ENCODE results near the gene TNRC6B.

Gene TNRC6B

GRCh38 chr22:40271440-40271839 is 93.7 kb downstream of the TNRC6B start:
- Histone ChIP-seq H3K27me3 (ENCODE audit: insufficient read depth, low read length) (no peaks in the 10 kb centered on the region), H3K36me3 (ENCODE audit: insufficient read depth, low read depth, low read length) (peaks cover 78% of the 10 kb centered on the region), H3K4me1 (ENCODE audit: insufficient read depth, low read length) (no peaks in the 10 kb centered on the region), H3K9me3 (ENCODE audit: insufficient read depth, low read depth, low read length) (no peaks in the 10 kb centered on the region), H3K4me3 (ENCODE audit: low read length) (no peak overlapping the region), H3K9ac (ENCODE audit: low read depth, low read length) (no peak overlapping the region), H3K27ac (ENCODE audit: low read length) (no peak overlapping the region)

GRCh38 chr22:40273319-40273718 is 95.6 kb downstream of the TNRC6B start:
- H3K27ac ChIP-seq (ENCODE audit: low read length) = no peak overlapping the region
- no peak overlapping the region for H3K9ac ChIP-seq (ENCODE audit: low read depth, low read length)
- H3K27me3 ChIP-seq (ENCODE audit: insufficient read depth, low read length) = no peaks in the 10 kb centered on the region
- no peaks in the 10 kb centered on the region for H3K9me3 ChIP-seq (ENCODE audit: insufficient read depth, low read depth, low read length)
- H3K4me3 ChIP-seq (ENCODE audit: low read length) = no peak overlapping the region
- H3K36me3 ChIP-seq (ENCODE audit: insufficient read depth, low read depth, low read length) = peaks cover 80% of the 10 kb centered on the region
- H3K4me1 ChIP-seq (ENCODE audit: insufficient read depth, low read length) = no peaks in the 10 kb centered on the region

GRCh38 chr22:40276996-40277823 is 99.5 kb downstream of the TNRC6B start:
- Histone ChIP-seq H3K36me3 (ENCODE audit: insufficient read depth, low read depth, low read length) (peaks cover 95% of the 10 kb centered on the region), H3K4me3 (ENCODE audit: low read length) (no peak overlapping the region)

GRCh38 chr22:40279017-40279416 is 101.3 kb downstream of the TNRC6B start:
- Histone ChIP-seq H3K27ac (ENCODE audit: low read length) (no peak overlapping the region), H3K36me3 (ENCODE audit: insufficient read depth, low read depth, low read length) (peaks cover 89% of the 10 kb centered on the region), H3K27me3 (ENCODE audit: insufficient read depth, low read length) (no peaks in the 10 kb centered on the region), H3K9me3 (ENCODE audit: insufficient read depth, low read depth, low read length) (no peaks in the 10 kb centered on the region), H3K9ac (ENCODE audit: low read depth, low read length) (no peak overlapping the region), H3K4me1 (ENCODE audit: insufficient read depth, low read length) (no peaks in the 10 kb centered on the region), H3K4me3 (ENCODE audit: low read length) (no peak overlapping the region)

More at GRCh38 chr22:40276996-40277823, 99.5 kb downstream of the TNRC6B start:
- H3K4me1 ChIP-seq (ENCODE audit: insufficient read depth, low read length) = no peaks in the 10 kb centered on the region
- H3K9ac ChIP-seq (ENCODE audit: low read depth, low read length) = no peak overlapping the region
- no peaks in the 10 kb centered on the region for H3K27me3 ChIP-seq (ENCODE audit: insufficient read depth, low read length)
- H3K27ac ChIP-seq (ENCODE audit: low read length) = no peak overlapping the region
- H3K9me3 ChIP-seq (ENCODE audit: insufficient read depth, low read depth, low read length) = no peaks in the 10 kb centered on the region

GRCh38 chr22:40281717-40282116 is 104.0 kb downstream of the TNRC6B start:
- no peaks in the 10 kb centered on the region for H3K4me1 ChIP-seq (ENCODE audit: insufficient read depth, low read length)
- H3K9me3 ChIP-seq (ENCODE audit: insufficient read depth, low read depth, low read length) = no peaks in the 10 kb centered on the region
- peaks cover 92% of the 10 kb centered on the region for H3K36me3 ChIP-seq (ENCODE audit: insufficient read depth, low read depth, low read length)
- no peak overlapping the region for H3K9ac ChIP-seq (ENCODE audit: low read depth, low read length)
- H3K27ac ChIP-seq (ENCODE audit: low read length) = no peak overlapping the region
- no peaks in the 10 kb centered on the region for H3K27me3 ChIP-seq (ENCODE audit: insufficient read depth, low read length)
- no peak overlapping the region for H3K4me3 ChIP-seq (ENCODE audit: low read length)

- H3K27ac ChIP-seq (ENCODE audit: low read length) = no peak overlapping the region
- no peaks in the 10 kb centered on the region for H3K27me3 ChIP-seq (ENCODE audit: insufficient read depth, low read length)
- H3K4me1 ChIP-seq (ENCODE audit: insufficient read depth, low read length) = no peaks in the 10 kb centered on the region
- H3K9me3 ChIP-seq (ENCODE audit: insufficient read depth, low read depth, low read length) = no peaks in the 10 kb centered on the region
- H3K36me3 ChIP-seq (ENCODE audit: insufficient read depth, low read depth, low read length) = peaks cover 90% of the 10 kb centered on the region
- H3K4me3 ChIP-seq (ENCODE audit: low read length) = no peak overlapping the region
- no peak overlapping the region for H3K9ac ChIP-seq (ENCODE audit: low read depth, low read length)
Observed at GRCh38 chr22:40285513-40285912, 107.8 kb downstream of the TNRC6B start.

- Histone ChIP-seq H3K9ac (ENCODE audit: low read depth, low read length) (no peak overlapping the region), H3K36me3 (ENCODE audit: insufficient read depth, low read depth, low read length) (peaks cover 86% of the 10 kb centered on the region), H3K9me3 (ENCODE audit: insufficient read depth, low read depth, low read length) (no peaks in the 10 kb centered on the region), H3K4me1 (ENCODE audit: insufficient read depth, low read length) (no peaks in the 10 kb centered on the region), H3K4me3 (ENCODE audit: low read length) (no peak overlapping the region), H3K27me3 (ENCODE audit: insufficient read depth, low read length) (no peaks in the 10 kb centered on the region), H3K27ac (ENCODE audit: low read length) (no peak overlapping the region)
Observed at GRCh38 chr22:40289991-40290459, 112.3 kb downstream of the TNRC6B start.

- Histone ChIP-seq H3K9ac (ENCODE audit: low read depth, low read length) (no peak overlapping the region), H3K4me1 (ENCODE audit: insufficient read depth, low read length) (no peaks in the 10 kb centered on the region), H3K36me3 (ENCODE audit: insufficient read depth, low read depth, low read length) (peaks cover 83% of the 10 kb centered on the region), H3K27me3 (ENCODE audit: insufficient read depth, low read length) (no peaks in the 10 kb centered on the region), H3K4me3 (ENCODE audit: low read length) (no peak overlapping the region), H3K9me3 (ENCODE audit: insufficient read depth, low read depth, low read length) (no peaks in the 10 kb centered on the region), H3K27ac (ENCODE audit: low read length) (no peak overlapping the region)
Observed at GRCh38 chr22:40290516-40290915, 112.8 kb downstream of the TNRC6B start.

- H3K27ac ChIP-seq (ENCODE audit: low read length) = no peak overlapping the region
- no peak overlapping the region for H3K4me3 ChIP-seq (ENCODE audit: low read length)
- peaks cover 64% of the 10 kb centered on the region for H3K36me3 ChIP-seq (ENCODE audit: insufficient read depth, low read depth, low read length)
- H3K9me3 ChIP-seq (ENCODE audit: insufficient read depth, low read depth, low read length) = no peaks in the 10 kb centered on the region
- no peaks in the 10 kb centered on the region for H3K27me3 ChIP-seq (ENCODE audit: insufficient read depth, low read length)
- no peaks in the 10 kb centered on the region for H3K4me1 ChIP-seq (ENCODE audit: insufficient read depth, low read length)
- H3K9ac ChIP-seq (ENCODE audit: low read depth, low read length) = no peak overlapping the region
Observed at GRCh38 chr22:40294696-40295095, 117.0 kb downstream of the TNRC6B start.

- H3K27me3 ChIP-seq (ENCODE audit: insufficient read depth, low read length) = no peaks in the 10 kb centered on the region
- no peak overlapping the region for H3K27ac ChIP-seq (ENCODE audit: low read length)
- no peaks in the 10 kb centered on the region for H3K9me3 ChIP-seq (ENCODE audit: insufficient read depth, low read depth, low read length)
- no peak overlapping the region for H3K4me3 ChIP-seq (ENCODE audit: low read length)
- H3K4me1 ChIP-seq (ENCODE audit: insufficient read depth, low read length) = no peaks in the 10 kb centered on the region
- no peak overlapping the region for H3K9ac ChIP-seq (ENCODE audit: low read depth, low read length)
- peaks cover 68% of the 10 kb centered on the region for H3K36me3 ChIP-seq (ENCODE audit: insufficient read depth, low read depth, low read length)
Observed at GRCh38 chr22:40300316-40300715, 122.6 kb downstream of the TNRC6B start.

GRCh38 chr22:40300884-40301672 is 123.4 kb downstream of the TNRC6B start:
- H3K36me3 ChIP-seq (ENCODE audit: insufficient read depth, low read depth, low read length) = peaks cover 61% of the 10 kb centered on the region
- no peak overlapping the region for H3K9ac ChIP-seq (ENCODE audit: low read depth, low read length)
- H3K9me3 ChIP-seq (ENCODE audit: insufficient read depth, low read depth, low read length) = no peaks in the 10 kb centered on the region
- no peak overlapping the region for H3K4me3 ChIP-seq (ENCODE audit: low read length)
- H3K4me1 ChIP-seq (ENCODE audit: insufficient read depth, low read length) = no peaks in the 10 kb centered on the region
- H3K27ac ChIP-seq (ENCODE audit: low read length) = no peak overlapping the region
- no peaks in the 10 kb centered on the region for H3K27me3 ChIP-seq (ENCODE audit: insufficient read depth, low read length)

GRCh38 chr22:40302149-40302548 is 124.4 kb downstream of the TNRC6B start:
- Histone ChIP-seq H3K9me3 (ENCODE audit: insufficient read depth, low read depth, low read length) (no peaks in the 10 kb centered on the region), H3K27ac (ENCODE audit: low read length) (no peak overlapping the region), H3K27me3 (ENCODE audit: insufficient read depth, low read length) (no peaks in the 10 kb centered on the region), H3K4me3 (ENCODE audit: low read length) (no peak overlapping the region), H3K4me1 (ENCODE audit: insufficient read depth, low read length) (no peaks in the 10 kb centered on the region), H3K9ac (ENCODE audit: low read depth, low read length) (no peak overlapping the region), H3K36me3 (ENCODE audit: insufficient read depth, low read depth, low read length) (peaks cover 61% of the 10 kb centered on the region)
